ENCODE results near the gene TCIRG1.

The TCIRG1 gene

GRCh38 chr11:68038718-68039525, at the start of gene TCIRG1:
TSS of gene TCIRG1 (plus strand) at chr11:68039025. CDS start at chr11:68041272, 2,247 bp downstream.
- TF ChIP-seq GATA2 (IDR thresholded peaks at IDR 0.05; ENCODE audit: low read depth, low read length) (no peak), GATA3 (IDR thresholded peaks at IDR 0.05; ENCODE audit: low read depth, low read length) (no peak)

- TF ChIP-seq GATA3 (IDR thresholded peaks at IDR 0.05; ENCODE audit: low read depth, low read length) (no peak), GATA2 (IDR thresholded peaks at IDR 0.05; ENCODE audit: low read depth, low read length) (no peak)
Measured at GRCh38 chr11:67996051-67996450, 42.8 kb upstream of the TCIRG1 start.

GRCh38 chr11:67996622-67997474, 42.0 kb upstream of the TCIRG1 start:
- no peak for TF ChIP-seq GATA3 (IDR thresholded peaks at IDR 0.05; ENCODE audit: low read depth, low read length)
- no peak for TF ChIP-seq GATA2 (IDR thresholded peaks at IDR 0.05; ENCODE audit: low read depth, low read length)

GRCh38 chr11:67997475-67997921, 41.3 kb upstream of the TCIRG1 start:
- TF ChIP-seq GATA2 (IDR thresholded peaks at IDR 0.05; ENCODE audit: low read depth, low read length): no peak
- no peak for TF ChIP-seq GATA3 (IDR thresholded peaks at IDR 0.05; ENCODE audit: low read depth, low read length)

GRCh38 chr11:67998150-67999045, 40.4 kb upstream of the TCIRG1 start:
- TF ChIP-seq GATA2 (IDR thresholded peaks at IDR 0.05; ENCODE audit: low read depth, low read length): no peak
- TF ChIP-seq GATA3 (IDR thresholded peaks at IDR 0.05; ENCODE audit: low read depth, low read length): no peak

GRCh38 chr11:67999201-67999629, 39.6 kb upstream of the TCIRG1 start:
- TF ChIP-seq GATA3 (IDR thresholded peaks at IDR 0.05; ENCODE audit: low read depth, low read length) (no peak), GATA2 (IDR thresholded peaks at IDR 0.05; ENCODE audit: low read depth, low read length) (no peak)

- TF ChIP-seq GATA2 (IDR thresholded peaks at IDR 0.05; ENCODE audit: low read depth, low read length) (no peak), GATA3 (IDR thresholded peaks at IDR 0.05; ENCODE audit: low read depth, low read length) (no peak)
Measured at GRCh38 chr11:67999704-68000103, 39.1 kb upstream of the TCIRG1 start.

GRCh38 chr11:68002575-68002937, 36.3 kb upstream of the TCIRG1 start:
- TF ChIP-seq GATA3 (IDR thresholded peaks at IDR 0.05; ENCODE audit: low read depth, low read length) (no peak), GATA2 (IDR thresholded peaks at IDR 0.05; ENCODE audit: low read depth, low read length) (no peak)

GRCh38 chr11:68002938-68003845, 35.6 kb upstream of the TCIRG1 start:
- no peak for TF ChIP-seq GATA3 (IDR thresholded peaks at IDR 0.05; ENCODE audit: low read depth, low read length)
- TF ChIP-seq GATA2 (IDR thresholded peaks at IDR 0.05; ENCODE audit: low read depth, low read length): no peak

- TF ChIP-seq GATA3 (IDR thresholded peaks at IDR 0.05; ENCODE audit: low read depth, low read length) (no peak), GATA2 (IDR thresholded peaks at IDR 0.05; ENCODE audit: low read depth, low read length) (no peak)
Measured at GRCh38 chr11:68003846-68004550, 34.8 kb upstream of the TCIRG1 start, which contains the start of gene UNC93B1. TSS of gene UNC93B1 (minus strand) at chr11:68004097. CDS start at chr11:68004043, 54 bp downstream.

GRCh38 chr11:68004551-68005335, 34.1 kb upstream of the TCIRG1 start:
- TF ChIP-seq GATA2 (IDR thresholded peaks at IDR 0.05; ENCODE audit: low read depth, low read length) (no peak), GATA3 (IDR thresholded peaks at IDR 0.05; ENCODE audit: low read depth, low read length) (no peak)

Data from SH-SY5Y (cell line).